ENCODE data around the gene HBQ1.
"Not testable (repeated sequence)": the region's sequence is repeated elsewhere in the genome, so short reads cannot be mapped to it uniquely, and the experiment has no call there.

DNA sequence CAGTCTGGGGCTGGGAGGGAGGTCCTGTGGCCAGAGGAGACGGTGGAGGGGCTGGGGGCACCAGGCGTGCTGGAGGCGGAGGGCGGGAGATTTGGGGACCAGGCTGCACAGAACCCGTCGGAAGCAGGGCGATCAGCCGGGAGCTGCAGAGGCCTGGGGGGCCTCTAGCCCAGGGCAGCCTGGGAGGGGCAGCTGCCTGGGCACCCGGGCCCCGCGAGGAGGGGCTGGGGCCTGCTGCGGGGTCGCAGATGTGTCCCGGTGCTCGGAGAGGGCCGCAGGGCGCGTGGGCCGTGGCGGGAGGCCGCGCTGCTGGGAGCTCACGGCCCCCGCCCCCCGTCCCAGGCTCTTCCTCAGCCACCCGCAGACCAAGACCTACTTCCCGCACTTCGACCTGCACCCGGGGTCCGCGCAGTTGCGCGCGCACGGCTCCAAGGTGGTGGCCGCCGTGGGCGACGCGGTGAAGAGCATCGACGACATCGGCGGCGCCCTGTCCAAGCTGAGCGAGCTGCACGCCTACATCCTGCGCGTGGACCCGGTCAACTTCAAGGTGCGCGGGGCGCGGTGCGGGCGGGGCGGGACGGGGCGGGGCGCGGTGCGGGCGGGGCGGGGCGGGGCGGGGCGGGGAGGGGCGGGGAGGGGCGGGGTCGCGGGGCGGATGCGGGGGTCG, 26.6 kb upstream of the HBQ1 start:
- not testable (repeated sequence) for TF ChIP-seq POLR2A (IDR thresholded peaks at IDR 0.05; ENCODE audit: low read depth); EP300 (IDR thresholded peaks at IDR 0.05)
- TF ChIP-seq, protein P1, sequence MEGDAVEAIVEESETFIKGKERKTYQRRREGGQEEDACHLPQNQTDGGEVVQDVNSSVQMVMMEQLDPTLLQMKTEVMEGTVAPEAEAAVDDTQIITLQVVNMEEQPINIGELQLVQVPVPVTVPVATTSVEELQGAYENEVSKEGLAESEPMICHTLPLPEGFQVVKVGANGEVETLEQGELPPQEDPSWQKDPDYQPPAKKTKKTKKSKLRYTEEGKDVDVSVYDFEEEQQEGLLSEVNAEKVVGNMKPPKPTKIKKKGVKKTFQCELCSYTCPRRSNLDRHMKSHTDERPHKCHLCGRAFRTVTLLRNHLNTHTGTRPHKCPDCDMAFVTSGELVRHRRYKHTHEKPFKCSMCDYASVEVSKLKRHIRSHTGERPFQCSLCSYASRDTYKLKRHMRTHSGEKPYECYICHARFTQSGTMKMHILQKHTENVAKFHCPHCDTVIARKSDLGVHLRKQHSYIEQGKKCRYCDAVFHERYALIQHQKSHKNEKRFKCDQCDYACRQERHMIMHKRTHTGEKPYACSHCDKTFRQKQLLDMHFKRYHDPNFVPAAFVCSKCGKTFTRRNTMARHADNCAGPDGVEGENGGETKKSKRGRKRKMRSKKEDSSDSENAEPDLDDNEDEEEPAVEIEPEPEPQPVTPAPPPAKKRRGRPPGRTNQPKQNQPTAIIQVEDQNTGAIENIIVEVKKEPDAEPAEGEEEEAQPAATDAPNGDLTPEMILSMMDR (IDR thresholded peaks at IDR 0.05): not testable (repeated sequence)

All from esophagus muscularis mucosa (tissue), 4 donors.